Esophagus squamous epithelium (tissue), 4 donors: ENCODE measurements around the gene BMP8A.

ENCODE experiments used
- POLR2A ChIP-seq, 4 donors: fragments of 450-650 bp; IDR thresholded peaks; one replicate each; pipeline ENCODE4 v1.6.1; 2017; ENCODE audit warnings: antibody characterized with exemption in 4 of 4, mild to moderate bottlenecking in 4 of 4, moderate library complexity in 3 of 4
- TF ChIP-seq, protein P1 (sequence below), 6 experiments: fragments of 450-650 bp in 4 of 6; fragments of 200-600 bp in 2 of 6; sonication (generic) in 2 of 6; IDR thresholded peaks; one replicate each; pipeline ENCODE4 v1.5.1; 2016 to 2019; ENCODE audit warnings: antibody characterized with exemption in 6 of 6, mild to moderate bottlenecking in 4 of 6, moderate library complexity in 4 of 6

- TF ChIP-seq, protein P1, sequence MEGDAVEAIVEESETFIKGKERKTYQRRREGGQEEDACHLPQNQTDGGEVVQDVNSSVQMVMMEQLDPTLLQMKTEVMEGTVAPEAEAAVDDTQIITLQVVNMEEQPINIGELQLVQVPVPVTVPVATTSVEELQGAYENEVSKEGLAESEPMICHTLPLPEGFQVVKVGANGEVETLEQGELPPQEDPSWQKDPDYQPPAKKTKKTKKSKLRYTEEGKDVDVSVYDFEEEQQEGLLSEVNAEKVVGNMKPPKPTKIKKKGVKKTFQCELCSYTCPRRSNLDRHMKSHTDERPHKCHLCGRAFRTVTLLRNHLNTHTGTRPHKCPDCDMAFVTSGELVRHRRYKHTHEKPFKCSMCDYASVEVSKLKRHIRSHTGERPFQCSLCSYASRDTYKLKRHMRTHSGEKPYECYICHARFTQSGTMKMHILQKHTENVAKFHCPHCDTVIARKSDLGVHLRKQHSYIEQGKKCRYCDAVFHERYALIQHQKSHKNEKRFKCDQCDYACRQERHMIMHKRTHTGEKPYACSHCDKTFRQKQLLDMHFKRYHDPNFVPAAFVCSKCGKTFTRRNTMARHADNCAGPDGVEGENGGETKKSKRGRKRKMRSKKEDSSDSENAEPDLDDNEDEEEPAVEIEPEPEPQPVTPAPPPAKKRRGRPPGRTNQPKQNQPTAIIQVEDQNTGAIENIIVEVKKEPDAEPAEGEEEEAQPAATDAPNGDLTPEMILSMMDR (IDR thresholded peaks at IDR 0.05), result no peak
- no peak for TF ChIP-seq POLR2A (IDR thresholded peaks at IDR 0.05)
Observed at GRCh38 chr1:39571178-39571483, 79.7 kb downstream of the BMP8A start.
